Adrenal gland (tissue), 5 donors: ENCODE results near the gene CCNK.

Experiments used
- POLR2A ChIP-seq, 2 donors: fragments of 450-650 bp; IDR thresholded peaks; one replicate each; pipeline ENCODE4 v1.6.1; 2017; ENCODE audit warnings: antibody characterized with exemption in 2 of 2, mild to moderate bottlenecking in 2 of 2, moderate library complexity in 1 of 2
- TF ChIP-seq, protein P1 (sequence below), 6 experiments: fragments of 450-650 bp in 4 of 6; fragments of 200-600 bp in 2 of 6; sonication (generic) in 1 of 6; IDR thresholded peaks; 1 replicate in 5 of 6; 2 replicates in 1 of 6; pipeline versions ENCODE4 v1.5.1 to v1.8.0; 2016 to 2021; ENCODE audit warnings: antibody characterized with exemption in 6 of 6, mild to moderate bottlenecking in 2 of 6, moderate library complexity in 1 of 6
- donor health status: DM: no; HTN: no; CAD: no.

DNA sequence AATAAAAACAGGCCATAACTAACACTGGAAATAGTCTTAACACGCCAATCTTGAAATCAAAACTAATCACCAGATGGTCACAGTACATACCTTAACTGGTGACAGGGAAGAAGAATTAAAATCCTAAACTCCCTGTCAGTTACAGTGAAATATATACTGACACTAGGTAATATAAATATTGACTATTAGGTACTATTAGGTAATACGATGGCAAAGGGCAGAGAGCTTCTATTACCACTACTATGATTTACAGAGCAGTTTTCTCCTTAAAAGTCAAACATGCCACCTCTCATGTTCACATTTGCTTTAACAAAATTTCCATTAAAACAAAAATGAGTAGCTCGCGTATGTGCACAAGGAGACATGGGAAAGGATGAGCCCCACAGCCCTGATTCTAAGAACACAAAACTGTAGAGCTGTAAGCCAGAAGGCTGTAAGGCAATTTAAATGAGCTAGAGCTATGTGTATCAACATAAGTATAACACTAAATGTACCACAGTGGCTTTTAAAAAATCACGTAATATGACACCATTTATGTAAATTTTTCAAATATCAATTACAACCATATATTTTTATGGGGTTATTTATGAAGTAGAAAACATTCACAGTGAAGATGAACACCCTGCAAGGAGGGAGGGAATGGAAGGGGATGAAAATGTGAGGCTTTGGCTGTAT, 19.7 kb upstream of the CCNK start:
- TF ChIP-seq, protein P1, sequence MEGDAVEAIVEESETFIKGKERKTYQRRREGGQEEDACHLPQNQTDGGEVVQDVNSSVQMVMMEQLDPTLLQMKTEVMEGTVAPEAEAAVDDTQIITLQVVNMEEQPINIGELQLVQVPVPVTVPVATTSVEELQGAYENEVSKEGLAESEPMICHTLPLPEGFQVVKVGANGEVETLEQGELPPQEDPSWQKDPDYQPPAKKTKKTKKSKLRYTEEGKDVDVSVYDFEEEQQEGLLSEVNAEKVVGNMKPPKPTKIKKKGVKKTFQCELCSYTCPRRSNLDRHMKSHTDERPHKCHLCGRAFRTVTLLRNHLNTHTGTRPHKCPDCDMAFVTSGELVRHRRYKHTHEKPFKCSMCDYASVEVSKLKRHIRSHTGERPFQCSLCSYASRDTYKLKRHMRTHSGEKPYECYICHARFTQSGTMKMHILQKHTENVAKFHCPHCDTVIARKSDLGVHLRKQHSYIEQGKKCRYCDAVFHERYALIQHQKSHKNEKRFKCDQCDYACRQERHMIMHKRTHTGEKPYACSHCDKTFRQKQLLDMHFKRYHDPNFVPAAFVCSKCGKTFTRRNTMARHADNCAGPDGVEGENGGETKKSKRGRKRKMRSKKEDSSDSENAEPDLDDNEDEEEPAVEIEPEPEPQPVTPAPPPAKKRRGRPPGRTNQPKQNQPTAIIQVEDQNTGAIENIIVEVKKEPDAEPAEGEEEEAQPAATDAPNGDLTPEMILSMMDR (IDR thresholded peaks at IDR 0.05), result no peak
- TF ChIP-seq POLR2A (IDR thresholded peaks at IDR 0.05), result no peak
